Prostate gland (tissue), 2 donors: ENCODE measurements around the gene RHEB.
A peak's percentile ranks its signal among the peaks of the same experiment; 100 is the strongest.

ENCODE experiments used
- POLR2AphosphoS5 ChIP-seq: sonication (generic); formaldehyde crosslinking; IDR thresholded peaks from one replicate; pipeline ENCODE4 v1.6.1; 2017; ENCODE audit warnings: antibody characterized with exemption
- TF ChIP-seq, protein P1 (sequence below), 4 experiments: fragments of 200-600 bp in 2 of 4; fragments of 450-650 bp in 2 of 4; sonication (generic) in 2 of 4; IDR thresholded peaks; 1 replicate in 3 of 4; 2 replicates in 1 of 4; pipeline ENCODE4 v1.5.1; 2016 to 2019; ENCODE audit warnings: antibody characterized with exemption in 4 of 4, mild to moderate bottlenecking in 2 of 4, moderate library complexity in 2 of 4

DNA sequence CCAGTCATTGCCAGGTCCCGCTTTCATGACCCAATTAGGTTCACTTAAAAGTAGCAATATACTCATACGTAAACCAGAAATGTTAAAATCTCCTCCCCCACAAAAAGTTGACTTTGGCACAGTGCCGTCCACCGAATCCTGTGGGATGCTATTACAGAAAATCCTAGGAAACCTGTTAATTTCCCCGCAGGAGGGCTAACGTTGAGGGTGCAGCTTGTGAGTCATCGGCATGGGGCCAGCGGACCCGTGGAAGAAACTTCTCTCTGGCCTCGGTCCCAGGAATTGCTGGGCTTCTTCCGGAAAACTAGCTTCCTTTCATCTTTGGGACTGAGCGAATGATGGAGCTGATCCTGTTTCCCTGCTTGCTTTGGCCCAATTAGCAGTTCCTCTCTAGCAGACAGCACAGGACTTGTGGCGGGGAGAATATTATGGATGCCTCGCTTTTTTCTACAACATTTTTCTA, 93.2 kb downstream of the RHEB start:
- TF ChIP-seq, protein P1, sequence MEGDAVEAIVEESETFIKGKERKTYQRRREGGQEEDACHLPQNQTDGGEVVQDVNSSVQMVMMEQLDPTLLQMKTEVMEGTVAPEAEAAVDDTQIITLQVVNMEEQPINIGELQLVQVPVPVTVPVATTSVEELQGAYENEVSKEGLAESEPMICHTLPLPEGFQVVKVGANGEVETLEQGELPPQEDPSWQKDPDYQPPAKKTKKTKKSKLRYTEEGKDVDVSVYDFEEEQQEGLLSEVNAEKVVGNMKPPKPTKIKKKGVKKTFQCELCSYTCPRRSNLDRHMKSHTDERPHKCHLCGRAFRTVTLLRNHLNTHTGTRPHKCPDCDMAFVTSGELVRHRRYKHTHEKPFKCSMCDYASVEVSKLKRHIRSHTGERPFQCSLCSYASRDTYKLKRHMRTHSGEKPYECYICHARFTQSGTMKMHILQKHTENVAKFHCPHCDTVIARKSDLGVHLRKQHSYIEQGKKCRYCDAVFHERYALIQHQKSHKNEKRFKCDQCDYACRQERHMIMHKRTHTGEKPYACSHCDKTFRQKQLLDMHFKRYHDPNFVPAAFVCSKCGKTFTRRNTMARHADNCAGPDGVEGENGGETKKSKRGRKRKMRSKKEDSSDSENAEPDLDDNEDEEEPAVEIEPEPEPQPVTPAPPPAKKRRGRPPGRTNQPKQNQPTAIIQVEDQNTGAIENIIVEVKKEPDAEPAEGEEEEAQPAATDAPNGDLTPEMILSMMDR (IDR thresholded peaks at IDR 0.05): no peak
- TF ChIP-seq POLR2AphosphoS5: peak; percentile 56
